Liver (tissue), 9 donors: ENCODE results near the gene LRRC10B. TPM values are rescaled to one million over a fixed set of nuclear protein-coding genes. Genes with fewer than 3 reads are reported as not detected.

Source experiments
- DNase-seq: peaks from one replicate; pipeline ENCODE4 v3.0.0-alpha.2; 2017; ENCODE audit warnings: low spot score
- H3K27ac ChIP-seq, 2 donors: one replicate each; pipeline ENCODE4 v1.7.0; 2013; ENCODE audit warnings: inconsistent platforms in 2 of 2, low read length in 2 of 2, control low read depth in 1 of 2, low read depth in 1 of 2, mild to moderate bottlenecking in 1 of 2
- H3K27me3 ChIP-seq, 4 donors: one replicate each; pipeline versions ENCODE4 v1.6.1 to v1.7.0; 2013; ENCODE audit warnings: low read length in 3 of 4, inconsistent platforms in 1 of 4, mild to moderate bottlenecking in 1 of 4, moderate library complexity in 1 of 4; ENCODE audit not compliant: control insufficient read depth in 4 of 4, insufficient read depth in 4 of 4
- H3K36me3 ChIP-seq, 4 donors: one replicate each; pipeline versions ENCODE4 v1.6.1 to v1.7.0; 2013; ENCODE audit warnings: low read length in 3 of 4, mild to moderate bottlenecking in 3 of 4, low read depth in 1 of 4, moderate library complexity in 1 of 4; ENCODE audit not compliant: control insufficient read depth in 4 of 4, insufficient read depth in 3 of 4
- H3K4me1 ChIP-seq, 4 donors: one replicate each; pipeline versions ENCODE4 v1.6.1 to v1.7.0; 2013; ENCODE audit warnings: low read length in 3 of 4, mild to moderate bottlenecking in 3 of 4, moderate library complexity in 1 of 4; ENCODE audit not compliant: control insufficient read depth in 4 of 4, insufficient read depth in 4 of 4
- H3K4me3 ChIP-seq, 3 donors: one replicate each; pipeline versions ENCODE4 v1.6.1 to v1.7.0; 2013; ENCODE audit warnings: low read length in 3 of 3, control low read depth in 1 of 3, low read depth in 1 of 3, mild to moderate bottlenecking in 1 of 3
- H3K9ac ChIP-seq, 2 donors: one replicate each; pipeline ENCODE4 v1.7.0; 2013; ENCODE audit warnings: low read length in 2 of 2, mild to moderate bottlenecking in 2 of 2, moderate library complexity in 2 of 2, control low read depth in 1 of 2, low read depth in 1 of 2
- H3K9me3 ChIP-seq, 4 donors: one replicate each; pipeline versions ENCODE4 v1.6.1 to v1.7.0; 2013; ENCODE audit warnings: low read length in 3 of 4; ENCODE audit not compliant: control insufficient read depth in 4 of 4
- EGR1 ChIP-seq, 2 donors: IDR thresholded peaks; 2 replicates each; pipeline ENCODE4 v1.6.1; 2016 to 2018; ENCODE audit warnings: antibody characterized with exemption in 2 of 2, low read depth in 2 of 2
- FOXA1 ChIP-seq: IDR thresholded peaks from 2 replicates; pipeline ENCODE4 v1.6.1; 2016; ENCODE audit warnings: antibody characterized with exemption
- FOXA2 ChIP-seq: IDR thresholded peaks from 2 replicates; pipeline ENCODE4 v1.6.1; 2016; ENCODE audit warnings: antibody characterized with exemption
- GABPA ChIP-seq, 2 donors: IDR thresholded peaks in 1 of 2; conservative IDR thresholded peaks in 1 of 2; 2 replicates each; pipeline ENCODE4 v1.6.1; 2016; ENCODE audit warnings: antibody characterized with exemption in 2 of 2, mild to moderate bottlenecking in 1 of 2, moderate library complexity in 1 of 2
- HNF4A ChIP-seq, 2 donors: conservative IDR thresholded peaks; 2 replicates each; pipeline ENCODE4 v1.6.1; 2016; ENCODE audit warnings: antibody characterized with exemption in 2 of 2, mild to moderate bottlenecking in 2 of 2
- HNF4G ChIP-seq: IDR thresholded peaks from 2 replicates; pipeline ENCODE4 v1.6.1; 2016; ENCODE audit warnings: antibody characterized with exemption
- JUND ChIP-seq, 2 donors: IDR thresholded peaks; 2 replicates each; pipeline ENCODE4 v1.6.1; 2016; ENCODE audit warnings: antibody characterized with exemption in 2 of 2
- NR2F2 ChIP-seq: IDR thresholded peaks from 2 replicates; pipeline ENCODE4 v1.6.1; 2016; ENCODE audit warnings: antibody characterized with exemption
- RAD21 ChIP-seq, 2 donors: IDR thresholded peaks; 2 replicates each; pipeline ENCODE4 v1.6.1; 2016; ENCODE audit warnings: antibody characterized with exemption in 2 of 2, mild to moderate bottlenecking in 2 of 2
- RXRA ChIP-seq, 2 donors: IDR thresholded peaks; 2 replicates each; pipeline ENCODE4 v1.6.1; 2017 to 2018; ENCODE audit warnings: antibody characterized with exemption in 2 of 2, mild to moderate bottlenecking in 1 of 2
- SP1 ChIP-seq: IDR thresholded peaks from 2 replicates; pipeline ENCODE4 v1.6.1; 2018; ENCODE audit warnings: antibody characterized with exemption, mild to moderate bottlenecking
- TAF1 ChIP-seq: conservative IDR thresholded peaks from 2 replicates; pipeline ENCODE4 v1.6.1; 2016; ENCODE audit warnings: antibody characterized with exemption, mild to moderate bottlenecking
- YY1 ChIP-seq: IDR thresholded peaks from 2 replicates; pipeline ENCODE4 v1.6.1; 2016; ENCODE audit warnings: antibody characterized with exemption, mild to moderate bottlenecking
- WGBS: extraction: QIAGEN DNeasy Blood & Tissue Kit; methylation state at CpG from one replicate; pipeline ENCODE4 v1.1.7; 2013; 5-methylcytosine and 5-hydroxymethylcytosine counted together
- polyA plus RNA-seq, 2 donors: library from polyadenylated mRNA; stranded (reverse) in 1 of 2; unstranded in 1 of 2; fragments of 200-250 nt in 1 of 2; fragments of >200 nt in 1 of 2; fragmentation: Nextera tagmentation in 1 of 2; extraction: Ambion mirVana in 1 of 2; gene quantifications; one replicate each; pipeline versions ENCODE4 v1.2.1 to v1.2.3, GENCODE V29; 2013 to 2015
- total RNA-seq, 2 donors: library from RNA; depleted of rRNA; stranded (reverse); fragments of >200 nt; gene quantifications; one replicate each; pipeline ENCODE4 v1.2.3, GENCODE V29; 2014
- TF ChIP-seq, protein P1 (sequence below): fragments of 150-350 bp; IDR thresholded peaks from 2 replicates; pipeline ENCODE4 v1.5.1; 2017; ENCODE audit warnings: improper control_type of control experiment, low read depth, low read length; ENCODE audit not compliant: missing input control
- TF ChIP-seq, protein P2 (sequence below): IDR thresholded peaks from 2 replicates; pipeline ENCODE4 v1.6.1; 2016; ENCODE audit warnings: antibody characterized with exemption, mild to moderate bottlenecking
- TF ChIP-seq, protein P3 (sequence below): IDR thresholded peaks from 2 replicates; pipeline ENCODE4 v1.6.1; 2016; ENCODE audit warnings: antibody characterized with exemption
- TF ChIP-seq, protein P4 (sequence below): IDR thresholded peaks from 2 replicates; pipeline ENCODE4 v1.6.1; 2016; ENCODE audit warnings: antibody characterized with exemption
- TF ChIP-seq, protein P5 (sequence below): IDR thresholded peaks from 2 replicates; pipeline ENCODE4 v1.6.1; 2016; ENCODE audit warnings: antibody characterized with exemption
- donor health status: healthy.
- donor health status: healthy.
- donor health status: healthy.
- donor health status: healthy.
- donor health status: healthy.

LRRC10B gene
- total and polyA plus RNA-seq, 4 donors = 0.03 to 0.08 TPM; not detected in 2

DNA sequence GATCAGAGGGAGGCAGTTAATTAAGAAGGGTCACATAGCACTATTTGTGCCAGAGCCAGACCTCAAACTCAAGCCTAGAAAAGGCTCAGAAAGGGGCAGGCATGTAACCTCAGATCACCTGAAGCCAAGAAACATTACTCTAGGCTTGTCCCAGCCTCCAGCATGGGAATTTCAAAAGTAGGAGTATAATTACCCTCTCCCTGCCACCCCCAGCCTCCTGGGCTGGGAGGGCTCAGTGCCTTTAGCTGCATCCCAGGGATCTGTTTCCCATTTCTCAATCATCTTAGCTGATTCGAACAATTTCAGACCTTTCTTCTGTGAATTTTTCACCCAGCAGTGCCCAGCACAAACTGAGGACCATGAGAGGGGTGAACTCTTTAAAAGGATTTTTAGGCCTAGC, 33.1 kb upstream of the LRRC10B start:
- Histone ChIP-seq H3K27ac (no peak overlapping the region), H3K27me3 (no peaks in the 10 kb centered on the region), H3K36me3 (peaks cover 0 to 3% (median 1%) of the 10 kb centered on the region in 4 donors), H3K9ac (no peak overlapping the region), H3K4me3 (no peak overlapping the region), H3K4me1 (peaks cover 3 to 17% (median 11%) of the 10 kb centered on the region in 4 donors), H3K9me3 (no peaks in the 10 kb centered on the region)
- no peak for DNase-seq
- no peak for TF ChIP-seq HNF4G
- TF ChIP-seq NR2F2 = no peak
- TF ChIP-seq, protein P1, sequence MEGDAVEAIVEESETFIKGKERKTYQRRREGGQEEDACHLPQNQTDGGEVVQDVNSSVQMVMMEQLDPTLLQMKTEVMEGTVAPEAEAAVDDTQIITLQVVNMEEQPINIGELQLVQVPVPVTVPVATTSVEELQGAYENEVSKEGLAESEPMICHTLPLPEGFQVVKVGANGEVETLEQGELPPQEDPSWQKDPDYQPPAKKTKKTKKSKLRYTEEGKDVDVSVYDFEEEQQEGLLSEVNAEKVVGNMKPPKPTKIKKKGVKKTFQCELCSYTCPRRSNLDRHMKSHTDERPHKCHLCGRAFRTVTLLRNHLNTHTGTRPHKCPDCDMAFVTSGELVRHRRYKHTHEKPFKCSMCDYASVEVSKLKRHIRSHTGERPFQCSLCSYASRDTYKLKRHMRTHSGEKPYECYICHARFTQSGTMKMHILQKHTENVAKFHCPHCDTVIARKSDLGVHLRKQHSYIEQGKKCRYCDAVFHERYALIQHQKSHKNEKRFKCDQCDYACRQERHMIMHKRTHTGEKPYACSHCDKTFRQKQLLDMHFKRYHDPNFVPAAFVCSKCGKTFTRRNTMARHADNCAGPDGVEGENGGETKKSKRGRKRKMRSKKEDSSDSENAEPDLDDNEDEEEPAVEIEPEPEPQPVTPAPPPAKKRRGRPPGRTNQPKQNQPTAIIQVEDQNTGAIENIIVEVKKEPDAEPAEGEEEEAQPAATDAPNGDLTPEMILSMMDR = no peak
- TF ChIP-seq, protein P2, sequence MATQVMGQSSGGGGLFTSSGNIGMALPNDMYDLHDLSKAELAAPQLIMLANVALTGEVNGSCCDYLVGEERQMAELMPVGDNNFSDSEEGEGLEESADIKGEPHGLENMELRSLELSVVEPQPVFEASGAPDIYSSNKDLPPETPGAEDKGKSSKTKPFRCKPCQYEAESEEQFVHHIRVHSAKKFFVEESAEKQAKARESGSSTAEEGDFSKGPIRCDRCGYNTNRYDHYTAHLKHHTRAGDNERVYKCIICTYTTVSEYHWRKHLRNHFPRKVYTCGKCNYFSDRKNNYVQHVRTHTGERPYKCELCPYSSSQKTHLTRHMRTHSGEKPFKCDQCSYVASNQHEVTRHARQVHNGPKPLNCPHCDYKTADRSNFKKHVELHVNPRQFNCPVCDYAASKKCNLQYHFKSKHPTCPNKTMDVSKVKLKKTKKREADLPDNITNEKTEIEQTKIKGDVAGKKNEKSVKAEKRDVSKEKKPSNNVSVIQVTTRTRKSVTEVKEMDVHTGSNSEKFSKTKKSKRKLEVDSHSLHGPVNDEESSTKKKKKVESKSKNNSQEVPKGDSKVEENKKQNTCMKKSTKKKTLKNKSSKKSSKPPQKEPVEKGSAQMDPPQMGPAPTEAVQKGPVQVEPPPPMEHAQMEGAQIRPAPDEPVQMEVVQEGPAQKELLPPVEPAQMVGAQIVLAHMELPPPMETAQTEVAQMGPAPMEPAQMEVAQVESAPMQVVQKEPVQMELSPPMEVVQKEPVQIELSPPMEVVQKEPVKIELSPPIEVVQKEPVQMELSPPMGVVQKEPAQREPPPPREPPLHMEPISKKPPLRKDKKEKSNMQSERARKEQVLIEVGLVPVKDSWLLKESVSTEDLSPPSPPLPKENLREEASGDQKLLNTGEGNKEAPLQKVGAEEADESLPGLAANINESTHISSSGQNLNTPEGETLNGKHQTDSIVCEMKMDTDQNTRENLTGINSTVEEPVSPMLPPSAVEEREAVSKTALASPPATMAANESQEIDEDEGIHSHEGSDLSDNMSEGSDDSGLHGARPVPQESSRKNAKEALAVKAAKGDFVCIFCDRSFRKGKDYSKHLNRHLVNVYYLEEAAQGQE = no peak
- no peak for TF ChIP-seq RXRA (IDR thresholded peaks at IDR 0.05)
- TF ChIP-seq, protein P3, sequence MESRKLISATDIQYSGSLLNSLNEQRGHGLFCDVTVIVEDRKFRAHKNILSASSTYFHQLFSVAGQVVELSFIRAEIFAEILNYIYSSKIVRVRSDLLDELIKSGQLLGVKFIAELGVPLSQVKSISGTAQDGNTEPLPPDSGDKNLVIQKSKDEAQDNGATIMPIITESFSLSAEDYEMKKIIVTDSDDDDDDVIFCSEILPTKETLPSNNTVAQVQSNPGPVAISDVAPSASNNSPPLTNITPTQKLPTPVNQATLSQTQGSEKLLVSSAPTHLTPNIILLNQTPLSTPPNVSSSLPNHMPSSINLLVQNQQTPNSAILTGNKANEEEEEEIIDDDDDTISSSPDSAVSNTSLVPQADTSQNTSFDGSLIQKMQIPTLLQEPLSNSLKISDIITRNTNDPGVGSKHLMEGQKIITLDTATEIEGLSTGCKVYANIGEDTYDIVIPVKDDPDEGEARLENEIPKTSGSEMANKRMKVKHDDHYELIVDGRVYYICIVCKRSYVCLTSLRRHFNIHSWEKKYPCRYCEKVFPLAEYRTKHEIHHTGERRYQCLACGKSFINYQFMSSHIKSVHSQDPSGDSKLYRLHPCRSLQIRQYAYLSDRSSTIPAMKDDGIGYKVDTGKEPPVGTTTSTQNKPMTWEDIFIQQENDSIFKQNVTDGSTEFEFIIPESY = no peak
- TF ChIP-seq, protein P4, sequence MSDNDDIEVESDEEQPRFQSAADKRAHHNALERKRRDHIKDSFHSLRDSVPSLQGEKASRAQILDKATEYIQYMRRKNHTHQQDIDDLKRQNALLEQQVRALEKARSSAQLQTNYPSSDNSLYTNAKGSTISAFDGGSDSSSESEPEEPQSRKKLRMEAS = no peak
- TF ChIP-seq HNF4A (conservative IDR thresholded peaks at IDR 0.05) = no peak
- TF ChIP-seq SP1 = no peak
- no peak for TF ChIP-seq EGR1 (IDR thresholded peaks at IDR 0.05; ENCODE audit: low read depth in 2 of 2)
- no peak for TF ChIP-seq YY1
- no peak for TF ChIP-seq GABPA (IDR thresholded peaks at IDR 0.05 in 1 of 2, conservative IDR thresholded peaks at IDR 0.05 in 1 of 2)
- no peak for TF ChIP-seq RAD21 (IDR thresholded peaks at IDR 0.05)
- TF ChIP-seq, protein P5, sequence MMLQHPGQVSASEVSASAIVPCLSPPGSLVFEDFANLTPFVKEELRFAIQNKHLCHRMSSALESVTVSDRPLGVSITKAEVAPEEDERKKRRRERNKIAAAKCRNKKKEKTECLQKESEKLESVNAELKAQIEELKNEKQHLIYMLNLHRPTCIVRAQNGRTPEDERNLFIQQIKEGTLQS = no peak
- no peak for TF ChIP-seq JUND (IDR thresholded peaks at IDR 0.05)
- no peak for TF ChIP-seq TAF1
- no peak for TF ChIP-seq FOXA2
- TF ChIP-seq FOXA1 = no peak
- WGBS = 98% methylated on average over 1 of the region's 1 CpG
